ENCODE data around the gene HSPB1. TPM values are rescaled to one million over a fixed set of nuclear protein-coding genes. Genes with fewer than 3 reads are reported as not detected.

HSPB1 gene
- total and polyA plus RNA-seq, 2 of the 13 experiments (the other 11 are each of a cell fraction or from before 2014, with no cell fraction given): 21.0 to 38.6 TPM

- peak; percentile 33 to 70; a peak in 3 of 4 replicates for TF ChIP-seq POLR2A (IDR thresholded peaks at IDR 0.05; ENCODE audit: insufficient read depth in 1 of 2, low read depth in 2 of 2, low read length in 2 of 2)
- TF ChIP-seq ZNF891 (CRISPR knock-in tag; IDR thresholded peaks at IDR 0.05): peak; percentile 93
- TF ChIP-seq RBM39 (IDR thresholded peaks at IDR 0.05; ENCODE audit: low read depth, low read length, poor library complexity, severe bottlenecking): peak; percentile 66
- TF ChIP-seq DMAP1 (CRISPR knock-in tag; IDR thresholded peaks at IDR 0.05): peak; percentile 69
- TF ChIP-seq ZNF224 (CRISPR knock-in tag; IDR thresholded peaks at IDR 0.05): peak; percentile 65; the same call in 1 of the 2 replicates
- TF ChIP-seq MEIS2 (CRISPR knock-in tag; IDR thresholded peaks at IDR 0.05): no peak
- no peak for TF ChIP-seq SUZ12 (IDR thresholded peaks at IDR 0.05; ENCODE audit: low read depth, low read length)
- TF ChIP-seq, protein P1, sequence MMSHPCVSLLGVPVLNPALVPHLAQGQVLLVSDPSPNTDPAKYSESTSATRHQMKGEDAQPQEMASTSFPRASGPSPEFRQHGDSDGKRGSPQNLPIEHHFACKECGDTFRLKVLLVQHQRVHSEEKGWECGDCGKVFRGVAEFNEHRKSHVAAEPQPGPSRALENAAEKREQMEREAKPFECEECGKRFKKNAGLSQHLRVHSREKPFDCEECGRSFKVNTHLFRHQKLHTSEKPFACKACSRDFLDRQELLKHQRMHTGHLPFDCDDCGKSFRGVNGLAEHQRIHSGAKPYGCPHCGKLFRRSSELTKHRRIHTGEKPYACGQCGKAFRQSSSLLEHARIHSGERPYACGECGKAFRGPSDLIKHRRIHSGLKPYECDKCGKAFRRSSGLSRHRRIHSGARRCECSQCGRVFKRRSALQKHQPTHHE (CRISPR knock-in tag; IDR thresholded peaks at IDR 0.05; ENCODE audit: borderline replicate concordance): no peak
- peak; percentile 97; the same call in 1 of the 2 replicates for TF ChIP-seq ZNF775 (CRISPR knock-in tag; IDR thresholded peaks at IDR 0.05; ENCODE audit: borderline replicate concordance)
- peak; percentile 27; the same call in 1 of the 2 replicates for TF ChIP-seq ZNF746 (CRISPR knock-in tag; IDR thresholded peaks at IDR 0.05)
- TF ChIP-seq RARA (CRISPR knock-in tag; IDR thresholded peaks at IDR 0.05): peak; percentile 7; the same call in 1 of the 2 replicates
- TF ChIP-seq, protein P2, sequence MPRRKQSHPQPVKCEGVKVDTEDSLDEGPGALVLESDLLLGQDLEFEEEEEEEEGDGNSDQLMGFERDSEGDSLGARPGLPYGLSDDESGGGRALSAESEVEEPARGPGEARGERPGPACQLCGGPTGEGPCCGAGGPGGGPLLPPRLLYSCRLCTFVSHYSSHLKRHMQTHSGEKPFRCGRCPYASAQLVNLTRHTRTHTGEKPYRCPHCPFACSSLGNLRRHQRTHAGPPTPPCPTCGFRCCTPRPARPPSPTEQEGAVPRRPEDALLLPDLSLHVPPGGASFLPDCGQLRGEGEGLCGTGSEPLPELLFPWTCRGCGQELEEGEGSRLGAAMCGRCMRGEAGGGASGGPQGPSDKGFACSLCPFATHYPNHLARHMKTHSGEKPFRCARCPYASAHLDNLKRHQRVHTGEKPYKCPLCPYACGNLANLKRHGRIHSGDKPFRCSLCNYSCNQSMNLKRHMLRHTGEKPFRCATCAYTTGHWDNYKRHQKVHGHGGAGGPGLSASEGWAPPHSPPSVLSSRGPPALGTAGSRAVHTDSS (CRISPR knock-in tag; conservative IDR thresholded peaks at IDR 0.05): no peak
- TF ChIP-seq, protein P3, sequence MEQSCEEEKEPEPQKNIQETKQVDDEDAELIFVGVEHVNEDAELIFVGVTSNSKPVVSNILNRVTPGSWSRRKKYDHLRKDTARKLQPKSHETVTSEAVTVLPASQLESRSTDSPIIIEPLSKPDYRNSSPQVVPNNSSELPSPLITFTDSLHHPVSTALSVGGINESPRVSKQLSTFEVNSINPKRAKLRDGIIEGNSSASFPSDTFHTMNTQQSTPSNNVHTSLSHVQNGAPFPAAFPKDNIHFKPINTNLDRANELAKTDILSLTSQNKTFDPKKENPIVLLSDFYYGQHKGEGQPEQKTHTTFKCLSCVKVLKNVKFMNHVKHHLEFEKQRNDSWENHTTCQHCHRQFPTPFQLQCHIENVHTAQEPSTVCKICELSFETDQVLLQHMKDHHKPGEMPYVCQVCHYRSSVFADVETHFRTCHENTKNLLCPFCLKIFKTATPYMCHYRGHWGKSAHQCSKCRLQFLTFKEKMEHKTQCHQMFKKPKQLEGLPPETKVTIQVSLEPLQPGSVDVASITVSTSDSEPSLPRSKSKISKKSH (CRISPR knock-in tag; IDR thresholded peaks at IDR 0.05; ENCODE audit: borderline replicate concordance): peak; percentile 31; the same call in 1 of the 2 replicates
- TF ChIP-seq KAT8 (CRISPR knock-in tag; IDR thresholded peaks at IDR 0.05): peak; percentile 42; the same call in 1 of the 2 replicates
- TF ChIP-seq IKZF5 (CRISPR knock-in tag; IDR thresholded peaks at IDR 0.05): 0 out of 2 replicates have a peak, but pooled peaks have one; percentile 27
- no peak for TF ChIP-seq TSC22D2 (CRISPR knock-in tag; IDR thresholded peaks at IDR 0.05; ENCODE audit: borderline replicate concordance)
- no peak; the same call in 1 of the 2 replicates for TF ChIP-seq ZBTB1 (CRISPR knock-in tag; IDR thresholded peaks at IDR 0.05; ENCODE audit: borderline replicate concordance)
- TF ChIP-seq STAT5B (CRISPR knock-in tag; IDR thresholded peaks at IDR 0.05): no peak
- no peak for TF ChIP-seq ZNF451 (CRISPR knock-in tag; IDR thresholded peaks at IDR 0.05)
- TF ChIP-seq, protein P4, sequence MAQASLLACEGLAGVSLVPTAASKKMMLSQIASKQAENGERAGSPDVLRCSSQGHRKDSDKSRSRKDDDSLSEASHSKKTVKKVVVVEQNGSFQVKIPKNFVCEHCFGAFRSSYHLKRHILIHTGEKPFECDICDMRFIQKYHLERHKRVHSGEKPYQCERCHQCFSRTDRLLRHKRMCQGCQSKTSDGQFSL (CRISPR knock-in tag; IDR thresholded peaks at IDR 0.05): no peak
- TF ChIP-seq ZNF761 (CRISPR knock-in tag; conservative IDR thresholded peaks at IDR 0.05): 0 out of 2 replicates have a peak, but pooled peaks have one; percentile 17
These were observed 15.5 kb downstream of the HSPB1 start (continued) for GRCh38 chr7:76317782-76318487.

All from HepG2 (cell line).